ENCODE data around the gene SLC23A1. TPM values are rescaled to one million over a fixed set of nuclear protein-coding genes. Genes with fewer than 3 reads are reported as not detected.

SLC23A1 gene
- total RNA-seq, 2 donors from 2014 or later, result 0.35 to 0.93 TPM

- H3K4me3 ChIP-seq (ENCODE audit: low read length), result no peak overlapping the region
- 85% methylated on average over 2 of the region's 3 CpGs; no CpG with 5 or more reads in 1 of the 2 experiments for WGBS, 2 experiments (ENCODE audit: insufficient coverage in 1 of 2, insufficient read length in 1 of 2)
- H3K9me3 Mint-ChIP-seq, result no peaks in the 10 kb centered on the region
- no peak overlapping the region for H3K27ac ChIP-seq (ENCODE audit: low read depth, low read length)
- TF ChIP-seq CTCF (conservative IDR thresholded peaks at IDR 0.05), result no peak
- H3K4me1 Mint-ChIP-seq, result peaks cover 16% of the 10 kb centered on the region
- no peak overlapping the region for H3K27ac Mint-ChIP-seq
- no peak overlapping the region for H3K4me3 Mint-ChIP-seq
- no peak overlapping the region for H3K9ac ChIP-seq (ENCODE audit: extremely low read depth, low read length, poor library complexity, severe bottlenecking)
- no peaks in the 10 kb centered on the region for H3K27me3 Mint-ChIP-seq (ENCODE audit: insufficient read depth)
- H3K9me3 ChIP-seq (ENCODE audit: control insufficient read depth, low read length), result no peaks in the 10 kb centered on the region
- peaks cover 2% of the 10 kb centered on the region for H3K36me3 Mint-ChIP-seq (ENCODE audit: low read depth)
- no peak for DNase-seq
- H3K4me1 ChIP-seq (ENCODE audit: control insufficient read depth, insufficient read depth, low read length), result peaks cover 6% of the 10 kb centered on the region
- no peaks in the 10 kb centered on the region for H3K27me3 ChIP-seq (ENCODE audit: control insufficient read depth, insufficient read depth, low read length, poor library complexity, severe bottlenecking)
- H3K36me3 ChIP-seq (ENCODE audit: control insufficient read depth, insufficient read depth, low read length), result no peaks in the 10 kb centered on the region
Measured at GRCh38 chr5:139382807-139383206, 290 bp downstream of the SLC23A1 start.

- TF ChIP-seq CTCF (conservative IDR thresholded peaks at IDR 0.05), result no peak
Measured at GRCh38 chr5:139381837-139382761, 998 bp downstream of the SLC23A1 start.

GRCh38 chr5:139379626-139380449 is 3.3 kb downstream of the SLC23A1 start:
- H3K4me3 ChIP-seq (ENCODE audit: low read length), result no peak overlapping the region
- Mint-ChIP-seq H3K4me1 (peaks cover 16% of the 10 kb centered on the region), H3K9me3 (peaks cover 2% of the 10 kb centered on the region), H3K27ac (no peak overlapping the region), H3K36me3 (ENCODE audit: low read depth) (peaks cover 8% of the 10 kb centered on the region), H3K27me3 (ENCODE audit: insufficient read depth) (no peaks in the 10 kb centered on the region), H3K4me3 (no peak overlapping the region)
- H3K9me3 ChIP-seq (ENCODE audit: control insufficient read depth, low read length), result no peaks in the 10 kb centered on the region
- H3K36me3 ChIP-seq (ENCODE audit: control insufficient read depth, insufficient read depth, low read length), result peaks cover 3% of the 10 kb centered on the region
- no peak overlapping the region for H3K27ac ChIP-seq (ENCODE audit: low read depth, low read length)
- peaks cover 6% of the 10 kb centered on the region for H3K4me1 ChIP-seq (ENCODE audit: control insufficient read depth, insufficient read depth, low read length)
- no peak for TF ChIP-seq CTCF (conservative IDR thresholded peaks at IDR 0.05)
- no peak overlapping the region for H3K9ac ChIP-seq (ENCODE audit: extremely low read depth, low read length, poor library complexity, severe bottlenecking)
- 94 to 95% methylated on average over 9 to 15 of the region's 15 CpGs for WGBS, 2 experiments (ENCODE audit: insufficient coverage in 1 of 2, insufficient read length in 1 of 2)
- DNase-seq, result peak; percentile 39
- no peaks in the 10 kb centered on the region for H3K27me3 ChIP-seq (ENCODE audit: control insufficient read depth, insufficient read depth, low read length, poor library complexity, severe bottlenecking)

More at GRCh38 chr5:139381837-139382761, 998 bp downstream of the SLC23A1 start:
- Mint-ChIP-seq H3K27ac (no peak overlapping the region), H3K4me3 (no peak overlapping the region), H3K27me3 (ENCODE audit: insufficient read depth) (no peaks in the 10 kb centered on the region), H3K9me3 (no peaks in the 10 kb centered on the region), H3K4me1 (peaks cover 16% of the 10 kb centered on the region), H3K36me3 (ENCODE audit: low read depth) (peaks cover 3% of the 10 kb centered on the region)
- Histone ChIP-seq H3K27ac (ENCODE audit: low read depth, low read length) (no peak overlapping the region), H3K27me3 (ENCODE audit: control insufficient read depth, insufficient read depth, low read length, poor library complexity, severe bottlenecking) (no peaks in the 10 kb centered on the region), H3K4me3 (ENCODE audit: low read length) (no peak overlapping the region), H3K36me3 (ENCODE audit: control insufficient read depth, insufficient read depth, low read length) (peaks cover 3% of the 10 kb centered on the region), H3K4me1 (ENCODE audit: control insufficient read depth, insufficient read depth, low read length) (peaks cover 6% of the 10 kb centered on the region), H3K9me3 (ENCODE audit: control insufficient read depth, low read length) (no peaks in the 10 kb centered on the region), H3K9ac (ENCODE audit: extremely low read depth, low read length, poor library complexity, severe bottlenecking) (no peak overlapping the region)
- WGBS, 2 experiments (ENCODE audit: insufficient coverage in 1 of 2, insufficient read length in 1 of 2), result 93 to 94% methylated on average over 21 to 28 of the region's 28 CpGs
- peak; percentile 44 for DNase-seq

Data from endodermal cell (in vitro differentiated cells).